ENCODE data around the gene VSIG8. TPM values are rescaled to one million over a fixed set of nuclear protein-coding genes. Genes with fewer than 3 reads are reported as not detected.

VSIG8 gene
- total and polyA plus RNA-seq, 9 of the 15 experiments (the other 6 are each of a cell fraction or from before 2014, with no cell fraction given): not detected

DNA sequence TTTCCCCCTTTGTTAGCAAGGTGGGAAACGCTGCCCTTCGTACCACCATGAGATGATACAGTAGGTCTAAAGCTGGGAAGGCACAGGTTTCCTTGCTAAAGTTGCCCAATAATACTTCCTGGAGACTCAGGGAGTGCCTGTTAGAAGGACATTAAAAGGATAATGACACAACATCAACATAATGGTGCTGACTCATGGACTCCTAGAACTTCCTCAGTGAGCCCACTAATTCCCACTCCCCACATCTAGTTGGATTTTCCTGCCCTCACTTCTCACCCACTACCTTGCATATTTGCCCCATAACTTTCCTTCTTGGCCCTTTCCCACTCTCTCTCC lies 20.0 kb upstream of the VSIG8 start:
- WGBS (ENCODE audit: insufficient coverage, low coverage, missing lambda C conversion rate): 8% methylated on average over 2 of the region's 2 CpGs
- no peak overlapping the region; the same call in 1 of the 2 replicates for H3K4me2 ChIP-seq (ENCODE audit: insufficient read depth, low read length)
- FAIRE-seq: no peak
- TF ChIP-seq GATA2 (CRISPR knock-in tag; IDR thresholded peaks at IDR 0.05): no peak
- peak; percentile 77; the same call in 1 of the 2 replicates for TF ChIP-seq C11orf30 (IDR thresholded peaks at IDR 0.05; ENCODE audit: low read depth)
- 0 out of 2 replicates have a peak, but pooled peaks have one; percentile 15 for TF ChIP-seq JUND (IDR thresholded peaks at IDR 0.05; ENCODE audit: borderline replicate concordance, low read depth, low read length)
- TF ChIP-seq JUND (tag; IDR thresholded peaks at IDR 0.05; ENCODE audit: borderline replicate concordance, low read depth, low read length): no peak; the same call in 2 of the 3 replicates
- no peak for TF ChIP-seq HNRNPK (IDR thresholded peaks at IDR 0.05; ENCODE audit: low read depth, low read length, poor library complexity, severe bottlenecking)
- TF ChIP-seq ZNF347 (CRISPR knock-in tag; IDR thresholded peaks at IDR 0.05; ENCODE audit: low read depth): no peak
- TF ChIP-seq, protein P1, sequence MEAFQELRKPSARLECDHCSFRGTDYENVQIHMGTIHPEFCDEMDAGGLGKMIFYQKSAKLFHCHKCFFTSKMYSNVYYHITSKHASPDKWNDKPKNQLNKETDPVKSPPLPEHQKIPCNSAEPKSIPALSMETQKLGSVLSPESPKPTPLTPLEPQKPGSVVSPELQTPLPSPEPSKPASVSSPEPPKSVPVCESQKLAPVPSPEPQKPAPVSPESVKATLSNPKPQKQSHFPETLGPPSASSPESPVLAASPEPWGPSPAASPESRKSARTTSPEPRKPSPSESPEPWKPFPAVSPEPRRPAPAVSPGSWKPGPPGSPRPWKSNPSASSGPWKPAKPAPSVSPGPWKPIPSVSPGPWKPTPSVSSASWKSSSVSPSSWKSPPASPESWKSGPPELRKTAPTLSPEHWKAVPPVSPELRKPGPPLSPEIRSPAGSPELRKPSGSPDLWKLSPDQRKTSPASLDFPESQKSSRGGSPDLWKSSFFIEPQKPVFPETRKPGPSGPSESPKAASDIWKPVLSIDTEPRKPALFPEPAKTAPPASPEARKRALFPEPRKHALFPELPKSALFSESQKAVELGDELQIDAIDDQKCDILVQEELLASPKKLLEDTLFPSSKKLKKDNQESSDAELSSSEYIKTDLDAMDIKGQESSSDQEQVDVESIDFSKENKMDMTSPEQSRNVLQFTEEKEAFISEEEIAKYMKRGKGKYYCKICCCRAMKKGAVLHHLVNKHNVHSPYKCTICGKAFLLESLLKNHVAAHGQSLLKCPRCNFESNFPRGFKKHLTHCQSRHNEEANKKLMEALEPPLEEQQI (IDR thresholded peaks at IDR 0.05): no peak
- TF ChIP-seq, protein P2, sequence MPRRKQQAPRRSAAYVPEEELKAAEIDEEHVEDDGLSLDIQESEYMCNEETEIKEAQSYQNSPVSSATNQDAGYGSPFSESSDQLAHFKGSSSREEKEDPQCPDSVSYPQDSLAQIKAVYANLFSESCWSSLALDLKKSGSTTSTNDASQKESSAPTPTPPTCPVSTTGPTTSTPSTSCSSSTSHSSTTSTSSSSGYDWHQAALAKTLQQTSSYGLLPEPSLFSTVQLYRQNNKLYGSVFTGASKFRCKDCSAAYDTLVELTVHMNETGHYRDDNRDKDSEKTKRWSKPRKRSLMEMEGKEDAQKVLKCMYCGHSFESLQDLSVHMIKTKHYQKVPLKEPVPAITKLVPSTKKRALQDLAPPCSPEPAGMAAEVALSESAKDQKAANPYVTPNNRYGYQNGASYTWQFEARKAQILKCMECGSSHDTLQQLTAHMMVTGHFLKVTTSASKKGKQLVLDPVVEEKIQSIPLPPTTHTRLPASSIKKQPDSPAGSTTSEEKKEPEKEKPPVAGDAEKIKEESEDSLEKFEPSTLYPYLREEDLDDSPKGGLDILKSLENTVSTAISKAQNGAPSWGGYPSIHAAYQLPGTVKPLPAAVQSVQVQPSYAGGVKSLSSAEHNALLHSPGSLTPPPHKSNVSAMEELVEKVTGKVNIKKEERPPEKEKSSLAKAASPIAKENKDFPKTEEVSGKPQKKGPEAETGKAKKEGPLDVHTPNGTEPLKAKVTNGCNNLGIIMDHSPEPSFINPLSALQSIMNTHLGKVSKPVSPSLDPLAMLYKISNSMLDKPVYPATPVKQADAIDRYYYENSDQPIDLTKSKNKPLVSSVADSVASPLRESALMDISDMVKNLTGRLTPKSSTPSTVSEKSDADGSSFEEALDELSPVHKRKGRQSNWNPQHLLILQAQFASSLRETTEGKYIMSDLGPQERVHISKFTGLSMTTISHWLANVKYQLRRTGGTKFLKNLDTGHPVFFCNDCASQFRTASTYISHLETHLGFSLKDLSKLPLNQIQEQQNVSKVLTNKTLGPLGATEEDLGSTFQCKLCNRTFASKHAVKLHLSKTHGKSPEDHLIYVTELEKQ (CRISPR knock-in tag; IDR thresholded peaks at IDR 0.05): no peak
- no peak for TF ChIP-seq SAFB (IDR thresholded peaks at IDR 0.05; ENCODE audit: borderline replicate concordance, low read depth, low read length)
- no peak for TF ChIP-seq CBX1 (IDR thresholded peaks at IDR 0.05; ENCODE audit: low read depth)
- no peak for TF ChIP-seq ESRRA (IDR thresholded peaks at IDR 0.05; ENCODE audit: borderline replicate concordance, low read depth)
- TF ChIP-seq CEBPG (CRISPR knock-in tag; IDR thresholded peaks at IDR 0.05): no peak
- peak; percentile 55 to 88 for TF ChIP-seq CEBPG (tag; conservative IDR thresholded peaks at IDR 0.05 in 1 of 2, IDR thresholded peaks at IDR 0.05 in 1 of 2)
- no peak for TF ChIP-seq SMARCB1 (IDR thresholded peaks at IDR 0.05; ENCODE audit: insufficient read length, low read depth)
- no peak for TF ChIP-seq ZNF644 (tag; IDR thresholded peaks at IDR 0.05; ENCODE audit: low read depth)
- TF ChIP-seq STAT5B (CRISPR knock-in tag; IDR thresholded peaks at IDR 0.05): no peak
- peak; percentile 7; the same call in 1 of the 2 replicates for TF ChIP-seq ZNF589 (CRISPR knock-in tag; IDR thresholded peaks at IDR 0.05; ENCODE audit: low read depth)
- no peak for TF ChIP-seq ELF2 (CRISPR knock-in tag; IDR thresholded peaks at IDR 0.05)
- peak; percentile 73 for TF ChIP-seq CEBPB (tag; IDR thresholded peaks at IDR 0.05)

More for the DNA sequence above, 20.0 kb upstream of the VSIG8 start:
- peaks cover 4 to 43% of the 10 kb centered on the region in 2 experiments; a peak in 4 of 5 replicates for H3K4me1 ChIP-seq (replicated peaks in 1 of 2; ENCODE audit: control insufficient read depth in 2 of 2, insufficient read depth in 2 of 2, low read length in 2 of 2)
- no TSS peak for BruUV-seq (replicated peaks)
- H3K27me3 ChIP-seq (ENCODE audit: control insufficient read depth in 2 of 2, insufficient read depth in 2 of 2, low read length in 2 of 2): no peaks in the 10 kb centered on the region
- DNase-seq (ENCODE audit: extremely low read depth in 1 of 4, low spot score in 3 of 4) (no peak), ATAC-seq (no peak)
- H3K9ac ChIP-seq (ENCODE audit: insufficient read depth in 1 of 2, low read depth in 2 of 2, low read length in 2 of 2): no peak overlapping the region
- in situ Hi-C loops (cut with MboI) (no loop called here), intact Hi-C loops (cut with micrococcal nuclease) (no loop called here)
- peak overlapping the region; percentile 49; the same call in 1 of the 2 replicates for H2AFZ ChIP-seq (ENCODE audit: low read depth, low read length)
- H3K4me3 ChIP-seq: no peak overlapping the region
- ChIA-PET CTCF (ENCODE audit: low intra/inter-chr PET ratio) (no interaction called here), POLR2A (no interaction called here)
- no peaks in the 10 kb centered on the region for H3K9me1 ChIP-seq (ENCODE audit: control insufficient read depth, insufficient read depth, low read length)
- no peaks in the 10 kb centered on the region for H3K9me3 ChIP-seq (replicated peaks; ENCODE audit: control insufficient read depth, insufficient read depth, low read depth, low read length)
- H3K79me2 ChIP-seq (ENCODE audit: control insufficient read depth, insufficient read depth, low read length): no peaks in the 10 kb centered on the region
- no peaks in the 10 kb centered on the region for H3K36me3 ChIP-seq (ENCODE audit: control insufficient read depth, insufficient read depth, low read length)
- no peaks in the 10 kb centered on the region for H4K20me1 ChIP-seq (replicated peaks; ENCODE audit: control insufficient read depth, insufficient read depth, low read length)
- no peak overlapping the region for H3K27ac ChIP-seq (ENCODE audit: extremely low read depth, low read depth, low read length)

Measured in K562 (cell line).